Mesendoderm (in vitro differentiated cells): ENCODE data around the gene PDK3.

Experiments
- DNase-seq: peaks from one replicate; pipeline ENCODE4 v3.0.0; 2013
- H2AK5ac ChIP-seq: 2 replicates; pipeline ENCODE4 v1.6.1; 2013; ENCODE audit warnings: low read length, inconsistent platforms
- H2BK120ac ChIP-seq: 2 replicates; pipeline ENCODE4 v1.6.1; 2013; ENCODE audit warnings: low read depth, mild to moderate bottlenecking, low read length, moderate library complexity, mixed read lengths
- H2BK15ac ChIP-seq: replicated peaks from 2 replicates; pipeline ENCODE4 v1.6.1; 2013; ENCODE audit warnings: low read depth, mild to moderate bottlenecking, moderate library complexity
- H2BK5ac ChIP-seq: 2 replicates; pipeline ENCODE4 v1.6.1; 2013; ENCODE audit warnings: low read length, inconsistent platforms
- H3K18ac ChIP-seq: 2 replicates; pipeline ENCODE4 v1.6.1; 2013; ENCODE audit warnings: mild to moderate bottlenecking, low read length, mixed read lengths
- H3K23ac ChIP-seq: one replicate; pipeline ENCODE4 v1.6.1; 2013; ENCODE audit warnings: low read length
- H3K27ac ChIP-seq: 2 replicates; pipeline ENCODE4 v1.5.1; 2013; ENCODE audit warnings: low read depth, mild to moderate bottlenecking, inconsistent platforms, low read length, moderate library complexity
- H3K27me3 ChIP-seq: 2 replicates; pipeline ENCODE4 v1.6.1; 2013; ENCODE audit warnings: low read length, control low read depth, mild to moderate bottlenecking, inconsistent platforms; ENCODE audit not compliant: insufficient read depth, poor library complexity
- H3K36me3 ChIP-seq: 2 replicates; pipeline ENCODE4 v1.6.1; 2013; ENCODE audit warnings: low read length, inconsistent platforms; ENCODE audit not compliant: control insufficient read depth, insufficient read depth
- H3K4ac ChIP-seq: one replicate; pipeline ENCODE4 v1.6.1; 2013; ENCODE audit warnings: low read depth, mild to moderate bottlenecking, low read length, moderate library complexity
- H3K4me1 ChIP-seq: 2 replicates; pipeline ENCODE4 v1.6.1; 2013; ENCODE audit warnings: low read depth, low read length, inconsistent platforms; ENCODE audit not compliant: control insufficient read depth
- H3K4me2 ChIP-seq: 2 replicates; pipeline ENCODE4 v1.6.1; 2013; ENCODE audit warnings: low read length
- H3K4me3 ChIP-seq: 2 replicates; pipeline ENCODE4 v1.5.1; 2013; ENCODE audit warnings: mild to moderate bottlenecking, low read length
- H3K56ac ChIP-seq: one replicate; pipeline ENCODE4 v1.6.1; 2013; ENCODE audit warnings: low read length
- H3K79me1 ChIP-seq: 2 replicates; pipeline ENCODE4 v1.6.1; 2013; ENCODE audit warnings: low read length, inconsistent platforms
- H3K79me2 ChIP-seq: 2 replicates; pipeline ENCODE4 v1.6.1; 2013; ENCODE audit warnings: mild to moderate bottlenecking, low read length; ENCODE audit not compliant: control insufficient read depth, insufficient read depth
- H3K9ac ChIP-seq: 2 replicates; pipeline ENCODE4 v1.6.1; 2013; ENCODE audit warnings: low read length, inconsistent platforms
- H4K5ac ChIP-seq: one replicate; pipeline ENCODE4 v1.6.1; 2013; ENCODE audit warnings: low read length
- H4K8ac ChIP-seq: one replicate; pipeline ENCODE4 v1.6.1; 2013; ENCODE audit warnings: low read depth, mild to moderate bottlenecking, control low read depth, low read length, moderate library complexity
- WGBS: extraction: QIAGEN DNeasy Blood & Tissue Kit; methylation state at CpG from one replicate; pipeline ENCODE4 v1.1.7; 2013; ENCODE audit warnings: low lambda C conversion rate, missing lambda C conversion rate; ENCODE audit not compliant: insufficient coverage; ENCODE audit errors: extremely low coverage; 5-methylcytosine and 5-hydroxymethylcytosine counted together

PDK3 gene

DNA sequence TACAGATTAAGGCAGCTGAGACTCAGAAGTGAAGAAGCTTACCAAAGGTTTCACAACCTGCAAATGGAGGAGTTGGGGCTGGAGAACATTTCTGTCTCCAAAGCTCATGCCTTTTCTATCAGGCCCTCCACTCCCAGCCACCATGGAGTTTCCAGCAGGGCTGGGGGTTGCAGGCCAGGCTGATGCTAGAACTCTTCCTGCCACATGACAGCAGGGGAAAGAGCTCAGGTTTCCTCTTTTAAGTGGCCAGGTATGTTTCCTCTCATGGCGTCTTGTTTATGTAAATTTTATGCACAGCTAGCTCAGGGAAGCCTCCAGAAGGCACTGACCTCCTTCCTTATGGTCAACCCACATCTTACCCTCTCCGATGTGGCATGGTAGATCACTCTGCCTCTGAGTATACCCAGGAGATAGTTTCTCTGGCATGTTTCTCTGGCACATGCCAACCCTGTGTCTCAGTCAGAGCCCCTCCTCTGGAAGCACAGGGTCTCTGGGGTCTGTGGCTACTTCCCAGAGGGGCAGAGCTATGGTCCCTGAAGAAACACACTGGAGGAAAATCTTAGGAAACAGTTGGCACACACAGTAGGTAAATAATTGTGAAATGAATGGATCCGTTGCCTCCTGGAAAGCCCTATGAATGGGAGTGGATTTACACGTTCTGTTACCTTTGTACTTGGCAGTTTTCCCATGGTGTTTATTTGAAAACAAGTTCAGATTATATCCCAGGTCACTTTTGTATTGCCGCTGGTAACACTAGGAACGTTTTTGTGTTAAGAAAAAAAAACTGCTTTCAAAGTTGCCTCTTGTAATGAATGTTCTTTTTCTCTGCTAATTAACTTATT, 28.9 kb downstream of the PDK3 start:
- no CpG with 5 or more reads among the region's 6 CpGs for WGBS
- H3K56ac ChIP-seq, result no peak overlapping the region
- H2AK5ac ChIP-seq, result no peak overlapping the region
- H4K5ac ChIP-seq, result no peak overlapping the region
- H2BK120ac ChIP-seq, result no peak overlapping the region
- H3K4me2 ChIP-seq, result no peak overlapping the region
- H3K4ac ChIP-seq, result no peak overlapping the region
- DNase-seq, result peak; percentile 18
- no peak overlapping the region for H3K9ac ChIP-seq
- no peaks in the 10 kb centered on the region for H3K4me1 ChIP-seq
- H3K36me3 ChIP-seq, result no peaks in the 10 kb centered on the region
- H4K8ac ChIP-seq, result no peak overlapping the region
- no peaks in the 10 kb centered on the region for H3K79me2 ChIP-seq
- H3K27ac ChIP-seq, result no peak overlapping the region
- H3K18ac ChIP-seq, result no peak overlapping the region
- no peaks in the 10 kb centered on the region for H3K79me1 ChIP-seq
- no peak overlapping the region for H3K4me3 ChIP-seq
- no peaks in the 10 kb centered on the region for H3K27me3 ChIP-seq
- H2BK5ac ChIP-seq, result no peak overlapping the region
- no peak overlapping the region for H3K23ac ChIP-seq
- no peak overlapping the region for H2BK15ac ChIP-seq

DNA sequence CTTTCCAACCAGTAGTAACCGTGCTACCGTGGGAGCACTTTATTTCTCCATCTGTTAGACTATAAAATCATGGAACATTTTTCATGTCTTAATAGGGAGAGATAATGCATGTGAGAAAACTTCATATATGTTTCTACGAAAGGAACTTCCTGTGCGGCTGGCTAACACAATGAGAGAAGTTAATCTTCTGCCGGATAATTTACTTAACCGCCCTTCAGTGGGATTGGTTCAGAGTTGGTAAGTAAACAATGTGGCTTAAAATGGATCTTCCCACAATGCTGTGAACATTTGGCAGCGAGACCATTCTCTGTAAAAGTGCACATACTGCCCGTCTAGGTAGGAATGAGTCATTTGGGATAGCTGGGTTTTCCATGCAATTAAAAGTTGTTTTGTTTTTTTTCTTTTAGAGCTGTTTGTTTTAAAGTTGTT, 29.6 kb downstream of the PDK3 start:
- Histone ChIP-seq H2BK5ac (no peak overlapping the region), H3K23ac (no peak overlapping the region), H4K5ac (no peak overlapping the region), H2BK120ac (no peak overlapping the region), H3K18ac (no peak overlapping the region), H3K4me3 (no peak overlapping the region), H3K79me1 (no peaks in the 10 kb centered on the region), H3K4me2 (no peak overlapping the region), H3K36me3 (no peaks in the 10 kb centered on the region), H2BK15ac (no peak overlapping the region), H3K9ac (no peak overlapping the region), H3K79me2 (no peaks in the 10 kb centered on the region), H3K27me3 (no peaks in the 10 kb centered on the region), H3K4ac (no peak overlapping the region), H3K4me1 (no peaks in the 10 kb centered on the region), H4K8ac (no peak overlapping the region), H2AK5ac (no peak overlapping the region), H3K56ac (no peak overlapping the region), H3K27ac (no peak overlapping the region)
- no peak for DNase-seq
- WGBS, result no CpG with 5 or more reads among the region's 8 CpGs

DNA sequence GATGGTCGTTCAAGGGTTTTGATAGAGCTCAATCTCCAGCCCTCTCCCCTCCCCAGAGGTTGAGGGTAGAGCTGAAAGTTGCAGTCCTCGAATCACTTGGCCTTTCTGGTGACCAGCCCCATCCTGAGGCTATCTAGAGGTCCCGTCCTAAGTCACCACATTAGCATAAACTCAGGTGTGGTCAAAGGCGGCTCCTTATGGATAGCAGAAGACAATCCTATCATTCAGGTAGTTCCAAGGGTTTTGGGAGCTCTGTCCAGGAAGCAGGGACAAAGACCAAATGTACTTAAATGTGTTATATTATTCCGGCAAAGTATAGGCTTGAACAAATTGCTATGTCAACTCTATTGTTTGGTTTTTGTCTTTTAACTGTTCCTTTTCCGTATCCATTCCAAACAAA, 30.6 kb downstream of the PDK3 start:
- H4K5ac ChIP-seq, result no peak overlapping the region
- DNase-seq, result no peak
- H3K18ac ChIP-seq, result no peak overlapping the region
- H3K36me3 ChIP-seq, result no peaks in the 10 kb centered on the region
- H3K56ac ChIP-seq, result no peak overlapping the region
- H3K9ac ChIP-seq, result no peak overlapping the region
- no peak overlapping the region for H3K4me3 ChIP-seq
- H3K79me2 ChIP-seq, result no peaks in the 10 kb centered on the region
- no peaks in the 10 kb centered on the region for H3K79me1 ChIP-seq
- H3K23ac ChIP-seq, result no peak overlapping the region
- WGBS, result no CpG with 5 or more reads among the region's 6 CpGs
- no peaks in the 10 kb centered on the region for H3K27me3 ChIP-seq
- H3K27ac ChIP-seq, result no peak overlapping the region
- H3K4me1 ChIP-seq, result no peaks in the 10 kb centered on the region
- H2BK120ac ChIP-seq, result no peak overlapping the region
- H3K4ac ChIP-seq, result no peak overlapping the region
- no peak overlapping the region for H2BK15ac ChIP-seq
- no peak overlapping the region for H2BK5ac ChIP-seq
- H4K8ac ChIP-seq, result no peak overlapping the region
- no peak overlapping the region for H2AK5ac ChIP-seq
- H3K4me2 ChIP-seq, result no peak overlapping the region

DNA sequence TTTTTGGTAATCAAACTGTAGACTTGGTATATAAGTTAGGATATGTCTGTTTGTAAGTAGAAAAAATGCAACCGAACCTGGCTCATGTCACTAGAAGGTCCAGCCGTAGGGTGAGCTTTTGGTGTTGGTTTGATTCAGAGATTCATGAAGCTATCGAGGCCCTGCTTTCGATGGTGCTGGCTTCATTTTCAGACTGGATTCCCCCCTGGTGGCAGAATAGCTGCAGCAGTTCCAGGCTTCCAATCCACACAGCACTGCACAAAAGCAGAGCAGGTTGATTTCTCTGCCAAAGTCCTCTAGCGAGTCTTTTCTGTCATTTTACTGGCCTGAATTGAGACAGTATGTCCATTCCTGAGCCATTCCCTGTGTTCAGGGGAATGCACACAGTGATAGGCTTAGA, 33.1 kb downstream of the PDK3 start:
- DNase-seq, result peak; percentile 11
- H2BK120ac ChIP-seq, result no peak overlapping the region
- no peaks in the 10 kb centered on the region for H3K4me1 ChIP-seq
- H3K56ac ChIP-seq, result no peak overlapping the region
- H3K79me1 ChIP-seq, result no peaks in the 10 kb centered on the region
- no peaks in the 10 kb centered on the region for H3K79me2 ChIP-seq
- no peak overlapping the region for H3K23ac ChIP-seq
- H3K9ac ChIP-seq, result no peak overlapping the region
- H3K4me3 ChIP-seq, result no peak overlapping the region
- no CpG with 5 or more reads among the region's 5 CpGs for WGBS
- no peak overlapping the region for H4K5ac ChIP-seq
- H4K8ac ChIP-seq, result no peak overlapping the region
- no peak overlapping the region for H3K4ac ChIP-seq
- H2BK15ac ChIP-seq, result no peak overlapping the region
- no peak overlapping the region for H2AK5ac ChIP-seq
- H2BK5ac ChIP-seq, result no peak overlapping the region
- H3K27me3 ChIP-seq, result no peaks in the 10 kb centered on the region
- no peaks in the 10 kb centered on the region for H3K36me3 ChIP-seq
- H3K18ac ChIP-seq, result no peak overlapping the region
- H3K27ac ChIP-seq, result no peak overlapping the region
- no peak overlapping the region for H3K4me2 ChIP-seq

DNA sequence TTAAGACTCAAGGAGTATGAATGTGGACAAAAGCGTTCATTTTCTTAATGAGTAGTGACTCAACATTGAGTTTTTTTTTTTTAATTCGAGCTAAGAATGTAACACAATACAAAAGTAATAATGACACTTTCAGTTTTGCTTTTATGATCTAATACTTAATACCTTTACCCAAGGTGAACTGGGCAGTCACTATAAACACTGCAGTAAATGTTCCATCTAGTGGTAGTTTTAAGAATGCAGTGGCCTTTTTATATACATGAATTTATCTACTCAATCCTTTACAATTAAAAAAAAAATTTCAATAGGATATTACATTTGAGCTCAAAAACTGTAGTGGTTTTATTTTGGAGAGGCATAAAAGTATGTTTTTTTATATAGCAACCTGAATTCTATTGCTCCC, 33.9 kb downstream of the PDK3 start:
- no peak overlapping the region for H3K9ac ChIP-seq
- no peak overlapping the region for H3K4me2 ChIP-seq
- no peak overlapping the region for H4K5ac ChIP-seq
- no CpG with 5 or more reads among the region's 2 CpGs for WGBS
- no peaks in the 10 kb centered on the region for H3K79me1 ChIP-seq
- no peak overlapping the region for H3K27ac ChIP-seq
- no peak overlapping the region for H2BK120ac ChIP-seq
- no peaks in the 10 kb centered on the region for H3K36me3 ChIP-seq
- H3K79me2 ChIP-seq, result no peaks in the 10 kb centered on the region
- H3K4ac ChIP-seq, result no peak overlapping the region
- DNase-seq, result no peak
- H3K56ac ChIP-seq, result no peak overlapping the region
- H3K23ac ChIP-seq, result no peak overlapping the region
- no peak overlapping the region for H3K18ac ChIP-seq
- no peak overlapping the region for H2AK5ac ChIP-seq
- H3K27me3 ChIP-seq, result no peaks in the 10 kb centered on the region
- no peak overlapping the region for H4K8ac ChIP-seq
- no peak overlapping the region for H3K4me3 ChIP-seq
- H3K4me1 ChIP-seq, result no peaks in the 10 kb centered on the region
- H2BK5ac ChIP-seq, result no peak overlapping the region
- no peak overlapping the region for H2BK15ac ChIP-seq

DNA sequence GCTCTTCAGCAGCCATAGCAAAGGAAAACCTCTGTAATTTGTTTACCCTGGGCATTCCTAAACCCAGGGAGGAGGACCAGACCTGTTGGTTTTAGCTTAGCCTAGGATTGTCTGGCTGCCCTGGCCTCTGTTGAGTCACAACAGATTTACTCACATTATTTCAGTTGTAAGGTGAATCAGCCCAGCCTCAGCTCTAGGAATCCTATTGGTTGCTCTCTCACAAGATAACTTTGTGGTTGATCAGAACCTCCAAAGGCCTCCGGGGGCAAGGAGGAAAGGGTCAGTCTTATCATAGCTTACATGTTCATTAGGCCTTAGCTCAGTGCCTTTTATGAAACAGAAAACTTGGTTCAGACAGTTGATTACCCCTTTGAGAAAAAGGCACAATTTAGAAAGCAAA, 41.0 kb downstream of the PDK3 start:
- H4K5ac ChIP-seq, result no peak overlapping the region
- peak; percentile 12 for DNase-seq
- H3K4me2 ChIP-seq, result no peak overlapping the region
- H3K36me3 ChIP-seq, result no peaks in the 10 kb centered on the region
- no peak overlapping the region for H4K8ac ChIP-seq
- H2AK5ac ChIP-seq, result no peak overlapping the region
- no peak overlapping the region for H2BK5ac ChIP-seq
- no peak overlapping the region for H3K18ac ChIP-seq
- no peak overlapping the region for H3K27ac ChIP-seq
- no peak overlapping the region for H3K4ac ChIP-seq
- no peak overlapping the region for H3K4me3 ChIP-seq
- no peak overlapping the region for H3K23ac ChIP-seq
- H3K4me1 ChIP-seq, result no peaks in the 10 kb centered on the region
- no peak overlapping the region for H3K56ac ChIP-seq
- H3K79me1 ChIP-seq, result no peaks in the 10 kb centered on the region
- WGBS, result no CpG with 5 or more reads among the region's 1 CpG
- H3K27me3 ChIP-seq, result no peaks in the 10 kb centered on the region
- no peak overlapping the region for H3K9ac ChIP-seq
- H2BK120ac ChIP-seq, result no peak overlapping the region
- no peaks in the 10 kb centered on the region for H3K79me2 ChIP-seq
- no peak overlapping the region for H2BK15ac ChIP-seq
